Endometrium (tissue), 2 donors: Measurements from ENCODE around the gene GKN1.
A peak's percentile ranks its signal among the peaks of the same experiment; 100 is the strongest.
"Not testable (repeated sequence)": the region's sequence is repeated elsewhere in the genome, so short reads cannot be mapped to it uniquely, and the experiment has no call there.

Experiments used
- FAIRE-seq: peaks from 2 replicates; lab custom pipeline; 2012; peaks lifted over from hg19 to GRCh38; lab: Jason Lieb, UNC
- donor health status: control.
- donor health status: control.

Gene GKN1, protein sequence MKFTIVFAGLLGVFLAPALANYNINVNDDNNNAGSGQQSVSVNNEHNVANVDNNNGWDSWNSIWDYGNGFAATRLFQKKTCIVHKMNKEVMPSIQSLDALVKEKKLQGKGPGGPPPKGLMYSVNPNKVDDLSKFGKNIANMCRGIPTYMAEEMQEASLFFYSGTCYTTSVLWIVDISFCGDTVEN

DNA sequence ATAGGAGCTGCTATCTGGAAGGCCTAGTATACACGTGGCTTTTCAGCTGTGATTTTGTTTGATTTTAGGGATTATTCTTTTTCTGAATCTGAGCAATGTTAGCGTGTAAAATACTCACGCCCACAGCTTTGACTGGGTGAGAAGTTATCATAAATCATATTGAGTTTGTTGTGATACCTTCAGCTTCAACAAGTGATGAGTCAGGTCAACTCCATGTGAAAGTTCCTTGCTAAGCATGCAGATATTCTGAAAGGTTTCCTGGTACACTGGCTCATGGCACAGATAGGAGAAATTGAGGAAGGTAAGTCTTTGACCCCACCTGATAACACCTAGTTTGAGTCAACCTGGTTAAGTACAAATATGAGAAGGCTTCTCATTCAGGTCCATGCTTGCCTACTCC, at the start of gene GKN1:
Gene GKN1 (plus strand): TSS at position 386 of the 400 bp plus-strand sequence. CDS start 42 bp downstream, outside the sequence.
- FAIRE-seq, result no peak

GRCh38 chr2:68925295-68925896, 49.0 kb upstream of the GKN1 start:
- peak; percentile 12 for FAIRE-seq

GRCh38 chr2:68926796-68927195, 47.6 kb upstream of the GKN1 start:
- FAIRE-seq, result no peak

- no peak for FAIRE-seq
Measured at GRCh38 chr2:68931149-68931711, 43.2 kb upstream of the GKN1 start.

DNA sequence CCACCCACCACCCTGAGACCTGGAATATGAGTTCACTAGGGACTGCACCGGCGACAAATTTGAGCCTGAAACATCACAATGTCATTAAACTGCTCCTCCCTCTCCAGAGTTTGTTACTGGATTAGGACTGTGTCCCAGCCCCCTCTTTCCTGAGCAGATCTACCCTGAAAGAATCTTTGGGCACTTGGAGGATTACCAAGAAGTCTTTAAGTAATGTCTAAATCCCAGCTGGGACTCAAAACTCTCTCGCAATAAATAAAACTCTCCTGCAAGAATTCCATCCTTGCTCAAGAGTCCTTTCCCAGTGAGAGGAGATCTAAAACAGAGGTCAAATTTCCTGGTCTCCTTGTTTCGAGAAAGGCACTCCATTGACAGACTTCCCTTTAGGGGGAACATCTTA, 42.6 kb upstream of the GKN1 start:
- FAIRE-seq, result no peak

GRCh38 chr2:68932402-68932801, 42.0 kb upstream of the GKN1 start:
- no peak for FAIRE-seq

DNA sequence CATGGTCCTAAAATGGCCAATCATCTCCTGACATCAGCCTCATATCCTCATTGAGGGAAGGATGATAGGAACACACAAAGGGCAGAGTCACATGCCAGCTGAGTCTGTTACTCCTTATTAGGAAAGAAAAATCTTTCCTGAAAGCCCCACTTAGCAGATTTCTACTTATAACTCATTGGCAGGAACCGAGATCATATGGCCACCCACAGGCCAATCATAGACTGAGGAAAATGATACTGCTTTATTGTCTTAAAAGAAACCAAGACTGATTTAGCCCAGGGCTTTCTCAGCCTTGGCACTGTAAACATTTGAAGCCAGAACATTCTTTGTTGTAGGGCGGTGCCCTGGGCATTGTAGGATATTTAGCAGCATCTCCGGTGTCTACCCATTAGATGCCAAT, 40.4 kb upstream of the GKN1 start:
- FAIRE-seq, result no peak

- no peak for FAIRE-seq
Measured at GRCh38 chr2:68935471-68935870, 39.0 kb upstream of the GKN1 start.

- FAIRE-seq, result no peak
Measured at GRCh38 chr2:68936427-68936826, 38.0 kb upstream of the GKN1 start.

DNA sequence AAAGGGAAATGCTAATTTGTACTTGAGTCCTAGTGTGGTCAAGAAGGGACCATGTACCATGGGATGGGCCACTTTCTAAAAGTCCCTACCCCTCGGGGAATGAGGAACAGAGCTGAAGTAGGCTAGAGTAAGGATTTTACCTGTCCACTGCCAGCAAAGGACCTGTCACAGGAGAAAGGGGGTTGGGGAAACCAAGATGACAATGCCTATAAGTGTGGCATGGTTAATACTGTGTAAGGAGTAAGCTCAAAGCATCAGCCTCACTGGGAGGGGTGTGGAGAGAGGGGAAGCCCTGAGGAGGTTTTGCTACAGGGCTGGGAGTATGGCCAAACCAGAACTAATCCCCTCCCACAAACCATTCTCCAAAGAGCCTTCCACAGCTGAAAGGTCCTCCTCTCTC, 37.5 kb upstream of the GKN1 start:
- FAIRE-seq, result no peak

- FAIRE-seq, result no peak
Measured at GRCh38 chr2:68937346-68938055, 36.9 kb upstream of the GKN1 start.

DNA sequence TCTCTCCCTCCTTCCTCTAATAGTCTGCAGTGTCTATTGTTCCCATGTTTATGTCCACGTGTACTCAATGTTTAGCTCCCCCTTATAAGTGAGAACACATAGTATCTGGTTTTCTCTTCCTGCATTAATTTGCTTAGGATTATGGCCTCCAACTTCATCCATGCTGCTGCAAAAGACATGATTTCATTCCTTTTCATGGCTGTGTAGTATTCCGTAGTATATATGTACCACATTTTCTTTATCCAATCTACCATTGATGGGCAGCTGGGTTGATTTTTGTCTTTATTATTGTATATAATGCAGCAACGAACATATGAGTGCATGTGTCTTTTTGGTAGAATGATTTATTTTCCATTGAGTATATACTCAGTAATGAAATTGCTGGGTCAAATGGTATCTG, 35.5 kb upstream of the GKN1 start:
- FAIRE-seq, result no peak

- no peak for FAIRE-seq
Measured at GRCh38 chr2:68939962-68940361, 34.5 kb upstream of the GKN1 start.

GRCh38 chr2:68940369-68940768, 34.1 kb upstream of the GKN1 start:
- FAIRE-seq, result no peak

GRCh38 chr2:68942827-68943226, 31.6 kb upstream of the GKN1 start:
- FAIRE-seq, result no peak

- peak; percentile 69 for FAIRE-seq
Measured at GRCh38 chr2:68943581-68944568, 30.6 kb upstream of the GKN1 start.

DNA sequence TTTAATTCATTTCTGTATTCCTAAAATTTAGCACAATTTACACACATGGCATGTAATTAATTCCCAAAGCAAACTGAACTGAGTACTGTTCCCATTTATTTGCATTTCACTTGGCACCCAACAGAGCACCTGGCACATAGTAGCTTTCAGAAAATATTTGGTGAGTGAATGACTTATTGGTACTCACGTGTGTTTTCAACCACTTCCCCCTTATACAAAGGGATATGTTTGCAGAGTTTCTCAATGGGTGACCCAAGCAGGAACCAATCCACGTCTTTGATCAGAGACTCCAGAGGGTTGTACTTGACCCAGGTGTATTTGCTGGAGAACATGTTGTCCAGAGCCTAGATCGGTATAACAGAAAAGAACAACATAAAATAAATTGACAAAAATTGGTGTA, 28.3 kb upstream of the GKN1 start:
- FAIRE-seq, result no peak

- no peak for FAIRE-seq
Measured at GRCh38 chr2:68948710-68949109, 25.7 kb upstream of the GKN1 start.

- no peak for FAIRE-seq
Measured at GRCh38 chr2:68951899-68952298, 22.5 kb upstream of the GKN1 start.

DNA sequence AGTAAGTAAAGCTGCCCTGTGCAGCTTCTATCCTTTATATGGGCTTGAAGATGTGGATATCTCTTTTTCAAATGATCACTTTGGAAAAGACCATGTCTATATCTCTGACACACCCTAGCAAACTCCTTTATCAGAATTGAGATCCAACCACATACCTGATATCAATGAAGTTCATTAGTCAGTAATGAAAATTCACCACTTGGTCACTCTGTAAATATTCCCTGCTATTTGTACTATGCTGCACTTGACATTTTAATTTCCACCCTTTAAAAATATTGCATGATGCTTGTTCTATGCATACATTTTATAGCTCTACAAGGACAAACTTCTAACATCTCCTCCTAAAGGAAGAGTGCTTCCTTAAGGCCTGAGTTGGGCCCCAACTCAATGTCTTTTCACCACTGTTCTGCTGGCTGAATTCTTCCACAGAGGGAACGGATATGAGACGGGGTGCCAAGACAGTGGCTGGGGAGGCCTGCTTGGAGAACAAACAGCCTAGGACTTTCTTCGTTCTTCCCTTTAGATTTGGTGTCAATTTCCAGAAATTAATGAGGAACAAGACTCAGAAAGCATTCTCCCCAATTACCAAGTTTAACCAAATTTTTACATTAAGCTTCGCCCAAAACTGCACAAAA, 21.4 kb upstream of the GKN1 start, which contains the start of gene GKN2:
Gene GKN2 (minus strand): TSS at position 7 of the 635 bp plus-strand sequence. CDS start 32 bp downstream, outside the sequence.
- no peak for FAIRE-seq

GRCh38 chr2:68955432-68955831, 19.0 kb upstream of the GKN1 start:
- FAIRE-seq, result not testable (repeated sequence)
